Hepatocyte (in vitro differentiated cells): ENCODE data around the gene TBCD. TPM values are rescaled to one million over a fixed set of nuclear protein-coding genes. Genes with fewer than 3 reads are reported as not detected.

Source experiments
- DNase-seq: peaks from one replicate; pipeline ENCODE4 v3.0.0-alpha.2; 2016; ENCODE audit warnings: low spot score
- H2AFZ ChIP-seq: fragments of 200-600 bp; sonication (generic); 2 replicates; pipeline ENCODE4 v1.6.0; 2016; ENCODE audit warnings: antibody characterized with exemption, mild to moderate bottlenecking
- H3K27ac ChIP-seq: fragments of 200-600 bp; sonication (generic); 2 replicates; pipeline ENCODE4 v1.5.1; 2016; ENCODE audit warnings: mild to moderate bottlenecking
- H3K27me3 ChIP-seq: fragments of 200-600 bp; sonication (generic); 2 replicates; pipeline ENCODE4 v1.6.1; 2016
- H3K36me3 ChIP-seq: fragments of 200-600 bp; sonication (generic); replicated peaks from 2 replicates; pipeline ENCODE4 v1.5.1; 2016; ENCODE audit warnings: low read depth; ENCODE audit not compliant: insufficient read depth
- H3K4me1 ChIP-seq: fragments of 200-600 bp; sonication (generic); 2 replicates; pipeline ENCODE4 v1.5.1; 2016; ENCODE audit warnings: mild to moderate bottlenecking, moderate library complexity; ENCODE audit not compliant: insufficient read depth
- H3K4me2 ChIP-seq: fragments of 200-600 bp; sonication (generic); 2 replicates; pipeline ENCODE4 v1.6.0; 2016
- H3K4me3 ChIP-seq: fragments of 200-600 bp; sonication (generic); 2 replicates; pipeline ENCODE4 v1.5.1; 2016; ENCODE audit warnings: mild to moderate bottlenecking
- H3K79me2 ChIP-seq: fragments of 200-600 bp; sonication (generic); 2 replicates; pipeline ENCODE4 v1.6.0; 2017; ENCODE audit warnings: mild to moderate bottlenecking
- H3K9me2 ChIP-seq: fragments of 200-600 bp; sonication (generic); replicated peaks from 2 replicates; pipeline ENCODE4 v1.6.0; 2017; ENCODE audit warnings: mild to moderate bottlenecking; ENCODE audit not compliant: insufficient read depth
- H3K9me3 ChIP-seq: fragments of 200-600 bp; sonication (generic); 2 replicates; pipeline ENCODE4 v1.5.1; 2016; ENCODE audit warnings: low read depth, mild to moderate bottlenecking
- H4K20me1 ChIP-seq: fragments of 200-600 bp; sonication (generic); 2 replicates; pipeline ENCODE4 v1.6.0; 2016; ENCODE audit warnings: mild to moderate bottlenecking; ENCODE audit not compliant: insufficient read depth, poor library complexity, severe bottlenecking
- CTCF ChIP-seq: fragments of 200-600 bp; sonication (generic); IDR thresholded peaks from 2 replicates; pipeline ENCODE4 v1.5.1; 2016; ENCODE audit warnings: antibody characterized with exemption, mild to moderate bottlenecking; ENCODE audit not compliant: poor library complexity
- EZH2 ChIP-seq: fragments of 200-600 bp; sonication (generic); IDR thresholded peaks from 2 replicates; pipeline ENCODE4 v1.6.1; 2016; ENCODE audit warnings: antibody characterized with exemption, mild to moderate bottlenecking, borderline replicate concordance
- EZH2phosphoT487 ChIP-seq: fragments of 200-600 bp; sonication (generic); IDR thresholded peaks from one replicate; pipeline ENCODE4 v1.6.1; 2018; ENCODE audit warnings: antibody characterized with exemption, mild to moderate bottlenecking, low read depth, moderate library complexity; ENCODE audit not compliant: unreplicated experiment, severe bottlenecking
- WGBS: methylation state at CpG from one replicate; pipeline ENCODE4 v1.1.6; 2016; ENCODE audit warnings: low lambda C conversion rate; ENCODE audit errors: missing lambda C conversion rate; 5-methylcytosine and 5-hydroxymethylcytosine counted together
- polyA plus RNA-seq: library from polyadenylated mRNA; unstranded; fragments of >200 nt; fragmentation: Nextera tagmentation; extraction: Ambion mirVana; gene quantifications from 2 replicates; pipeline ENCODE4 v1.2.1, GENCODE V29; 2016
- total RNA-seq: library from RNA; depleted of rRNA; stranded (reverse); fragments of >200 nt; gene quantifications from 2 replicates; pipeline ENCODE4 v1.2.3, GENCODE V29; 2014

TBCD gene
- total and polyA plus RNA-seq, 2 experiments from 2014 or later = 24.5 to 41.5 TPM

- H3K9me2 ChIP-seq = no peaks in the 10 kb centered on the region
- peak overlapping the region; percentile 89 for H3K27ac ChIP-seq
- no peaks in the 10 kb centered on the region for H3K79me2 ChIP-seq
- no peak overlapping the region for H2AFZ ChIP-seq
- H3K27me3 ChIP-seq = no peaks in the 10 kb centered on the region
- 86% methylated on average over 28 of the region's 28 CpGs for WGBS
- H3K4me3 ChIP-seq = no peak overlapping the region
- H3K4me1 ChIP-seq = peaks cover 22% of the 10 kb centered on the region
- peak overlapping the region; percentile 32 for H3K4me2 ChIP-seq
- DNase-seq = peak; percentile 58
- no peaks in the 10 kb centered on the region for H4K20me1 ChIP-seq
- H3K36me3 ChIP-seq = no peaks in the 10 kb centered on the region
- TF ChIP-seq CTCF (no peak), EZH2 (no peak), EZH2phosphoT487 (no peak)
- no peaks in the 10 kb centered on the region for H3K9me3 ChIP-seq
Measured at GRCh38 chr17:82858376-82859126, 106.7 kb downstream of the TBCD start.

GRCh38 chr17:82859431-82860403 is 107.9 kb downstream of the TBCD start:
- Histone ChIP-seq H3K36me3 (no peaks in the 10 kb centered on the region), H3K27me3 (no peaks in the 10 kb centered on the region), H3K4me3 (no peak overlapping the region), H3K79me2 (no peaks in the 10 kb centered on the region), H3K27ac (peak overlapping the region; percentile 89), H3K4me1 (peaks cover 28% of the 10 kb centered on the region), H2AFZ (no peak overlapping the region), H4K20me1 (no peaks in the 10 kb centered on the region), H3K9me3 (no peaks in the 10 kb centered on the region), H3K9me2 (no peaks in the 10 kb centered on the region), H3K4me2 (peak overlapping the region; percentile 38)
- WGBS = 67% methylated on average over 22 of the region's 23 CpGs
- peak; percentile 73 for DNase-seq
- TF ChIP-seq EZH2 (no peak), EZH2phosphoT487 (no peak), CTCF (no peak)

GRCh38 chr17:82860606-82861392 is 108.9 kb downstream of the TBCD start:
- TF ChIP-seq EZH2phosphoT487 (no peak), CTCF (no peak), EZH2 (no peak)
- Histone ChIP-seq H3K9me2 (no peaks in the 10 kb centered on the region), H3K9me3 (no peaks in the 10 kb centered on the region), H3K79me2 (no peaks in the 10 kb centered on the region), H2AFZ (no peak overlapping the region), H3K36me3 (no peaks in the 10 kb centered on the region), H3K27me3 (no peaks in the 10 kb centered on the region), H3K4me1 (peaks cover 38% of the 10 kb centered on the region), H3K4me2 (peak overlapping the region; percentile 38), H3K27ac (peak overlapping the region; percentile 89), H3K4me3 (no peak overlapping the region), H4K20me1 (no peaks in the 10 kb centered on the region)
- no peak for DNase-seq
- WGBS = 89% methylated on average over 42 of the region's 42 CpGs
